H1 (cell line): ENCODE results near the gene RNF212. TPM values are rescaled to one million over a fixed set of nuclear protein-coding genes. Genes with fewer than 3 reads are reported as not detected.
A peak's percentile ranks its signal among the peaks of the same experiment; 100 is the strongest.

Source experiments
- ASH2L ChIP-seq: fragments of 200-600, 300-600 bp; sonication (generic); IDR thresholded peaks from one replicate; pipeline ENCODE4 v1.7.1; 2017; ENCODE audit warnings: low read length
- BACH1 ChIP-seq: IDR thresholded peaks from 2 replicates; pipeline ENCODE4 v1.6.1; 2012; ENCODE audit warnings: low read length, improper control_type of control experiment
- FOSL1 ChIP-seq: IDR thresholded peaks from 2 replicates; pipeline ENCODE4 v1.6.1; 2011; ENCODE audit warnings: mild to moderate bottlenecking, low read depth, low read length, moderate library complexity; ENCODE audit not compliant: insufficient read depth
- MAFK ChIP-seq: IDR thresholded peaks from 2 replicates; pipeline ENCODE4 v1.6.1; 2012; ENCODE audit warnings: low read depth, mild to moderate bottlenecking, improper control_type of control experiment, low read length
- MAX ChIP-seq: IDR thresholded peaks from 2 replicates; pipeline ENCODE4 v1.6.1; 2012; ENCODE audit warnings: inconsistent platforms
- SP4 ChIP-seq: IDR thresholded peaks from 2 replicates; pipeline ENCODE4 v1.6.1; 2012; ENCODE audit warnings: low read length, inconsistent platforms
- TCF12 ChIP-seq: IDR thresholded peaks from 2 replicates; pipeline ENCODE4 v1.6.1; 2011; ENCODE audit warnings: low read depth, mild to moderate bottlenecking, low read length
- polyA plus RNA-seq, 7 experiments: library from polyadenylated mRNA; depleted of rRNA in 3 of 7; stranded (reverse) in 5 of 7; unstranded in 2 of 7; fragments of >200 nt in 5 of 7; fragments of 200-250 nt in 2 of 7; gene quantifications; 1 replicate in 5 of 7; 2 replicates in 1 of 7; 4 replicates in 1 of 7; pipeline versions ENCODE4 v1.2.1 to v1.2.3, GENCODE V29; 2011 to 2013; ENCODE audit warnings: missing spikeins in 2 of 7, mixed read lengths in 2 of 7
- total RNA-seq: library from RNA; stranded (reverse); fragmentation: NEBNext Ultra II Directional; extraction: Animal tissue kit (Norgen Biotek cat#: 25700); gene quantifications from 2 replicates; pipeline ENCODE4 v1.2.1, GENCODE V29; 2021

The RNF212 gene
- total and polyA plus RNA-seq, 2 of the 8 experiments (the other 6 are each of a cell fraction or from before 2014, with no cell fraction given) = 3.4 to 5.4 TPM

GRCh38 chr4:1113311-1114009, at the start of gene RNF212 (continued):
- TF ChIP-seq TCF12 (no peak), ASH2L (peak; percentile 48), BACH1 (peak; percentile 4; the same call in 1 of the 2 replicates), FOSL1 (no peak), MAX (peak; percentile 100), MAFK (no peak), SP4 (no peak)
